Measurements from ENCODE around the gene SIRT7.

SIRT7 gene

GRCh38 chr17:81930142-81931125, 12.5 kb upstream of the SIRT7 start:
- Histone ChIP-seq H2AFZ (ENCODE audit: low read depth) (no peak overlapping the region), H3K4me1 (ENCODE audit: low read depth, poor library complexity, severe bottlenecking) (peaks cover 21% of the 10 kb centered on the region), H4K20me1 (ENCODE audit: insufficient read depth) (no peaks in the 10 kb centered on the region), H3K27ac (no peak overlapping the region), H3K4me2 (no peak overlapping the region), H3K79me2 (ENCODE audit: insufficient read depth, low read depth) (peaks cover 17% of the 10 kb centered on the region), H3K27me3 (ENCODE audit: insufficient read depth, low read depth) (no peaks in the 10 kb centered on the region), H3K36me3 (ENCODE audit: insufficient read depth) (no peaks in the 10 kb centered on the region), H3K4me3 (IDR thresholded peaks at IDR 0.05; ENCODE audit: insufficient read depth, low read depth, low read length) (no peak overlapping the region), H3K9ac (no peak overlapping the region)
- TF ChIP-seq CTCF (conservative IDR thresholded peaks at IDR 0.05; ENCODE audit: low read depth, low read length) = no peak

GRCh38 chr17:81929253-81930141, 11.5 kb upstream of the SIRT7 start:
- H2AFZ ChIP-seq (ENCODE audit: low read depth) = no peak overlapping the region
- H3K4me3 ChIP-seq (IDR thresholded peaks at IDR 0.05; ENCODE audit: insufficient read depth, low read depth, low read length) = no peak overlapping the region
- no peaks in the 10 kb centered on the region for H3K27me3 ChIP-seq (ENCODE audit: insufficient read depth, low read depth)
- no peak for TF ChIP-seq CTCF (conservative IDR thresholded peaks at IDR 0.05; ENCODE audit: low read depth, low read length)
- H3K36me3 ChIP-seq (ENCODE audit: insufficient read depth) = no peaks in the 10 kb centered on the region
- no peak overlapping the region for H3K27ac ChIP-seq
- H3K9ac ChIP-seq = no peak overlapping the region
- 0 out of 2 replicates have a peak overlapping the region, but pooled peaks have one; percentile 98 for H3K4me2 ChIP-seq
- peaks cover 29% of the 10 kb centered on the region for H3K4me1 ChIP-seq (ENCODE audit: low read depth, poor library complexity, severe bottlenecking)
- peaks cover 27% of the 10 kb centered on the region for H3K79me2 ChIP-seq (ENCODE audit: insufficient read depth, low read depth)
- no peaks in the 10 kb centered on the region for H4K20me1 ChIP-seq (ENCODE audit: insufficient read depth)

- Histone ChIP-seq H3K79me2 (ENCODE audit: insufficient read depth, low read depth) (peaks cover 35% of the 10 kb centered on the region), H4K20me1 (ENCODE audit: insufficient read depth) (no peaks in the 10 kb centered on the region), H3K4me2 (peak overlapping the region; percentile 98), H3K36me3 (ENCODE audit: insufficient read depth) (no peaks in the 10 kb centered on the region), H3K27me3 (ENCODE audit: insufficient read depth, low read depth) (no peaks in the 10 kb centered on the region), H2AFZ (ENCODE audit: low read depth) (peak overlapping the region; percentile 86), H3K9ac (peak overlapping the region; percentile 83), H3K4me1 (ENCODE audit: low read depth, poor library complexity, severe bottlenecking) (peaks cover 37% of the 10 kb centered on the region), H3K27ac (no peak overlapping the region), H3K4me3 (IDR thresholded peaks at IDR 0.05; ENCODE audit: insufficient read depth, low read depth, low read length) (no peak overlapping the region)
- no peak for TF ChIP-seq CTCF (conservative IDR thresholded peaks at IDR 0.05; ENCODE audit: low read depth, low read length)
Measured at GRCh38 chr17:81928544-81929252, 10.7 kb upstream of the SIRT7 start.

Data from KMS-11 (cell line).